H1 (cell line): ENCODE results near the gene TMBIM1.

ENCODE experiments used
- ATF2 ChIP-seq: IDR thresholded peaks from 2 replicates; pipeline ENCODE4 v1.6.1; 2012; ENCODE audit warnings: low read length, inconsistent platforms
- CEBPB ChIP-seq: IDR thresholded peaks from 2 replicates; pipeline ENCODE4 v1.6.1; 2012; ENCODE audit warnings: low read depth, low read length
- CREB1 ChIP-seq: IDR thresholded peaks from 2 replicates; pipeline ENCODE4 v1.6.1; 2012; ENCODE audit warnings: inconsistent platforms
- CTCF ChIP-seq, 3 experiments: IDR thresholded peaks; 1 replicate in 2 of 3; 2 replicates in 1 of 3; pipeline versions ENCODE4 v1.5.1 to v1.6.1; 2011; ENCODE audit warnings: low read length in 3 of 3, mild to moderate bottlenecking in 3 of 3, inconsistent platforms in 2 of 3, low read depth in 1 of 3, moderate library complexity in 1 of 3; ENCODE audit not compliant: insufficient read depth in 1 of 3; ENCODE audit errors: control extremely low read depth in 1 of 3
- EP300 ChIP-seq, 2 experiments: IDR thresholded peaks; 1 replicate in 1 of 2; 2 replicates in 1 of 2; pipeline ENCODE4 v1.6.1; 2011 to 2012; ENCODE audit warnings: low read depth in 2 of 2, low read length in 2 of 2, mild to moderate bottlenecking in 2 of 2, borderline replicate concordance in 1 of 2, inconsistent platforms in 1 of 2, moderate library complexity in 1 of 2
- EZH2 ChIP-seq: fragments of 200-600 bp; sonication (generic); IDR thresholded peaks from 2 replicates; pipeline ENCODE4 v1.7.1; 2012; ENCODE audit warnings: low read depth, mild to moderate bottlenecking, moderate library complexity, low read length, inconsistent platforms; ENCODE audit not compliant: severe bottlenecking
- GABPA ChIP-seq: IDR thresholded peaks from 2 replicates; pipeline ENCODE4 v1.6.1; 2011; ENCODE audit warnings: mild to moderate bottlenecking, low read length, moderate library complexity, borderline replicate concordance; ENCODE audit not compliant: insufficient read depth
- KDM1A ChIP-seq: fragments of 200-600, 300-600 bp; sonication (generic); IDR thresholded peaks from 2 replicates; pipeline ENCODE4 v1.7.1; 2016; ENCODE audit warnings: mild to moderate bottlenecking, low read length, borderline replicate concordance
- PHF8 ChIP-seq: fragments of 200-600 bp; sonication (generic); conservative IDR thresholded peaks from 2 replicates; pipeline ENCODE4 v1.7.1; 2012; ENCODE audit warnings: low read depth, mild to moderate bottlenecking, inconsistent platforms, low read length, moderate library complexity
- POLR2A ChIP-seq, 2 experiments: IDR thresholded peaks; 1 replicate in 1 of 2; 2 replicates in 1 of 2; pipeline ENCODE4 v1.6.1; 2011; ENCODE audit warnings: low read depth in 2 of 2, low read length in 2 of 2, mild to moderate bottlenecking in 2 of 2; ENCODE audit errors: control extremely low read depth in 1 of 2
- POLR2AphosphoS5 ChIP-seq: IDR thresholded peaks from 2 replicates; pipeline ENCODE4 v1.6.1; 2011; ENCODE audit warnings: low read depth, low read length
- RFX5 ChIP-seq: IDR thresholded peaks from 2 replicates; pipeline ENCODE4 v1.6.1; 2011; ENCODE audit warnings: low read depth, low read length, improper control_type of control experiment, borderline replicate concordance
- SIN3A ChIP-seq, 2 experiments: IDR thresholded peaks in 1 of 2; conservative IDR thresholded peaks in 1 of 2; 2 replicates each; pipeline ENCODE4 v1.6.1; 2011 to 2012; ENCODE audit warnings: low read length in 2 of 2, improper control_type of control experiment in 1 of 2, low read depth in 1 of 2, mild to moderate bottlenecking in 1 of 2
- SP2 ChIP-seq: IDR thresholded peaks from 2 replicates; pipeline ENCODE4 v1.6.1; 2012; ENCODE audit warnings: mild to moderate bottlenecking, low read length, inconsistent platforms

- TF ChIP-seq CTCF (IDR thresholded peaks at IDR 0.05; ENCODE audit: control extremely low read depth in 1 of 3, insufficient read depth in 1 of 3, low read depth in 1 of 3, low read length in 3 of 3) = no peak
- no peak for TF ChIP-seq POLR2AphosphoS5
- TF ChIP-seq EP300 (IDR thresholded peaks at IDR 0.05; ENCODE audit: borderline replicate concordance in 1 of 2, low read depth in 2 of 2, low read length in 2 of 2) = no peak
- TF ChIP-seq PHF8 = no peak
- no peak for TF ChIP-seq POLR2A (IDR thresholded peaks at IDR 0.05; ENCODE audit: control extremely low read depth in 1 of 2, low read depth in 2 of 2, low read length in 2 of 2)
- no peak for TF ChIP-seq SIN3A (conservative IDR thresholded peaks at IDR 0.05 in 1 of 2, IDR thresholded peaks at IDR 0.05 in 1 of 2; ENCODE audit: low read depth in 1 of 2, low read length in 2 of 2)
- TF ChIP-seq ATF2 = no peak
- no peak for TF ChIP-seq EZH2
- TF ChIP-seq SP2 = no peak
- TF ChIP-seq RFX5 = no peak
- no peak for TF ChIP-seq GABPA
- no peak for TF ChIP-seq CEBPB
- no peak for TF ChIP-seq KDM1A
- no peak for TF ChIP-seq CREB1
Observed at GRCh38 chr2:218252509-218253231, 39.6 kb downstream of the TMBIM1 start.
